Endometrial microvascular endothelial cells (primary cell): ENCODE data around the gene CREB3L2. TPM values are rescaled to one million over a fixed set of nuclear protein-coding genes. Genes with fewer than 3 reads are reported as not detected.
"Not testable (repeated sequence)": the region's sequence is repeated elsewhere in the genome, so short reads cannot be mapped to it uniquely, and the experiment has no call there.

Experiments
- in situ Hi-C: cut with HindIII; loops from 2 replicates; pipeline ENCODE4 v1.10.0; 2017; ENCODE audit warnings: low sequenced_read_pairs, low pct_unique_long_range_greater_than_20kb; ENCODE audit errors: inconsistent ontology term
- total RNA-seq: library from RNA; depleted of rRNA; stranded (reverse); fragments of >200 nt; gene quantifications from one replicate; pipeline ENCODE4 v1.2.3, GENCODE V29; 2015; ENCODE audit errors: inconsistent ontology term

The CREB3L2 gene
- total RNA-seq, 1 donor from 2014 or later = 38.9 TPM

DNA sequence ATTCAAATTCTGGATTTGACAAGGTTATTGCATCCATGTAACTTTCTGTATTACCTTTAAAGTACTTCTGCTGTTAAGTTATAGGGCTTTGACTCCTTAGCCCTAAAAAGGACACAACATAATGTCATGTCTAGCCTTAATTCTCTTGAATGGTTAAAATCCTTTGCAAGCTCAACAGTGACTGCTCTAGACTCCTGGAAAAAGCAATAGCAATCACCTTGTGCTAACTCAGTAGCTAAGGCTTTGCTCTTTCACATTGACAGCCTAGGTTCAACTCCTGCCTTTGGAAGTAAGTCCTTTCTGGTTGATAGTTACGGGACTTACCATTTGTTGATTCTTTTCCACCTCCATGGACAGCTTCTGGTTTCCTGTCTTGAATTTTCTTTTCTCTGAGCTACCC lies 16.1 kb upstream of the CREB3L2 start:
- in situ Hi-C loops = no loop called here

DNA sequence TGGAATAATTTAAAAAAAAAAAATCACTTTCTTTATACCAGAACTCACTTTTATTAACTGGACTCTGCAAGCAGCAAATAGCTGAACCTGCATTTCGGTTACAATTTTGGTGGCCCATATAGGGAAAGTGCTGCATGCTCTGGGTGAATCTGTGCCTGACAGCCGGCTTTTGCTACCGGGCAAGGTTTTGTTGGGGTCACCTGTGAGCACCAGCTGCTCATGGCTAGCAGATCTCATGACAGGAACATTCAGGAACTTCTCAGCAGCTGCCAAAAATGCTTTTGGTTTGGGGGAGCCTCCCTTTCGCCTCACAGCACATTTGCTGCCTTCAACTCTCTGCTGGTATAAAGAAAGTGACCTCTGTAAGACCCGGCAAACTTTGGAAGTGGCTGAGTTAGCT lies 13.2 kb upstream of the CREB3L2 start:
- in situ Hi-C loops = no loop called here

DNA sequence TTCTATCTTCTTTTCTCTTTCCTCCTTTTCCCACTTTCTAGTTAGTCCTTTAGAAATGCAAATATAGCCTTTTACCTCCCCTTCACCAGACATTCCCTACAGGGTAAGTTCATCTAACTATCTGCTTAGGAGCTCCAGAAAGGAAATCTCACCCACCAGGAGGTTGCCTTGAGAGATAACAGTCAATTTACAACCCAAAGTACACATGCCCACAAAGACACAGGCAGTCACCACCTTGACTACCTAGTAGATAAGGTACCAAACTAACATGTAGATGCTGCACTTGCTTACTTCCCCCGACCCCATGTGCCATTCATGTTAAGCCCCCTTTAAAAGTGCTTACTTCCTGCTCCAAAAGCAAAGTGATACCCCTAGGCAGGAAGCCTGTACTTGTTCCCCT lies 12.8 kb upstream of the CREB3L2 start:
- in situ Hi-C loops = no loop called here

DNA sequence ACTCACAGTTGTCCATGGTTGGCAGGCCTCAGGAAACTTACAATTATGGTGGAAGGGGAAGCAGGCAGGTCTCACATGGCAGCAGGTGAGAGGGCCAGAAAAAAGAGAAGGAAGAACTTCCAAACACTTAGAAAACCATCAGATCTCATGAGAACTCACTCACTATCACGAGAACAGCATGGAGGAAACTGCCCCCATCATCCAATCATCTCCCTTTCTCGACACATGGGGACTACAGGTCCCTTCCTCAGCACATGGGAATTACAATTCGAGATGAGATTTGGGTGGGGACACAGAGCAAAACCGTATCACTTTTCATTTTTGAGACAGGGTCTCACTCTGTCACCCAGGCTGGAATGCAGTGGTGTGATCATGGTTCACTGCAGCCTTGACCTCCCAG lies 12.3 kb upstream of the CREB3L2 start:
- in situ Hi-C loops = not testable (repeated sequence)

DNA sequence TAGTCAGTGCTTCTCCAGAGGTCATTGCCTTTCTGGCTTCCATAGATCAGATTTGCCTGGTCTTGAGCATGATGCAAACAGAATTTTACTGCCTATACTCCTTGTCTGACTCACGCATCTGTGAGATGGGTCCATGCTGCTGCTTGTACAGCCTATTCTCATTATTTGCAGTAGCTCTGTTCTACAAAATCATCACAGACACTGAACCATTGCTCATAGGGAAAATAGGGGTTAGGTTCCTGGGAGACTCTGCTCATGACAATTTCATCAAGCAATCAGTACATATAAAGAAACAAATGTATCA lies 7.4 kb upstream of the CREB3L2 start:
- in situ Hi-C loops = no loop called here

DNA sequence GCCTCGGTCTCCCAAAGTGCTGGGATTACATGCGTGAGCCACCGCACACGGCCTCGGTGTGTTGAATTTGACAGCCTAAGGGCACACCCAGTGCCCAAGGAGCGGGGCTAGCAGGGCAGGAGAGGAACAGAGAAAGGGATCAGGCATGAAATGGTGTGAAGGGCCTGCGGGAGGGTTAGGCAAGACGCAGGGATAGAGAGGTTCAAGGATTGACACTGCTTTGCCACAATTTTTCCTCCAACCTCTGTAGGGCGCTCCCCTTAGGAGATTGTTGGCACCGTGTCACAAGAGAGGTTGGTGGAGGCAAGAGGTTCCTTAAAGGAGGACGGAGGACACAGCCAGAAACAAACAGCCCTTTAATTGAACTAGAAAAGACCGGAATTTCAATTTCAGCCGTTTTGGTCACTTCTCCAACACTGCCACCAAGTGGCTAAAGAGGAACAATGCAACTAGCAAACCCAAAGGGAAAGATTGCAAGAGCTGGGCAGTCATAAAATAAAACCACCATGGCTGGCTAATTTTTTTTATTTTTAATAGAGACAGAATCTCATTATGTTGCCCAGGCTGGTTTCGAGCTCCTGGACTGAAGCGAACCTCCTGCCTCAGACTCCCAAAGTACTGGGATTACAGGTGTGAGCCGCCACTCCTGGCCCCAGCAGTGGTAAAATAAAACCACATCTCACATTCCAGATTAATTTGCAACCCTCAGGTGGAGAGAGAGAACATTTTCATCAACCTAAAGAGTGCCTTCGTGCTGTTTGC lies 6.9 kb upstream of the CREB3L2 start:
- in situ Hi-C loops = no loop called here

DNA sequence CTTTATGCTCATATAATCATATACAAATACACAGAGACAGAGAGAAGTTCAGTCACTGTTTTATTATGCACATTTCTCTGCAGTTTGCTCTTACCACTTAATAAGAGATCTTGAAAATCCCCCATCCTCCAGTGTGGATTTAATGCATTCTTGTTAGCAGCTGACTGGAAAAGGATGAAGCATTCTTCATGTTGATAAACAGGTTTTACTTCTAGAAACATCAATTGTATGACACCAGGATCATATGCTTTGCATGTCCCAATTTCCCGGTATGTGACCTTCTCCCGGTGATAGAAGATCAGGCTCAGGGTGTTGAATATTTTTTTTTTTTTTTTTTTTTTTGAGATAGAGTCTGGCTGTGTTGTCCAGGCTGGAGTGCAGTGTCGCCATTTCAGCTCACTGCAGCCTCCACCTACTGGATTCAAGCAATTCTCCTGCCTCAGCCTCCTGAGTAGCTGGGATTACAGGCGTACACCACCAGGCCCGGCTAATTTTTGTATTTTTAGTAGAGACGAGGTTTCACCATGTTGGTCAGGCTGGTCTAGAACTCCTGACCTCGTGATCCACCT lies 6.2 kb upstream of the CREB3L2 start:
- in situ Hi-C loops = no loop called here

DNA sequence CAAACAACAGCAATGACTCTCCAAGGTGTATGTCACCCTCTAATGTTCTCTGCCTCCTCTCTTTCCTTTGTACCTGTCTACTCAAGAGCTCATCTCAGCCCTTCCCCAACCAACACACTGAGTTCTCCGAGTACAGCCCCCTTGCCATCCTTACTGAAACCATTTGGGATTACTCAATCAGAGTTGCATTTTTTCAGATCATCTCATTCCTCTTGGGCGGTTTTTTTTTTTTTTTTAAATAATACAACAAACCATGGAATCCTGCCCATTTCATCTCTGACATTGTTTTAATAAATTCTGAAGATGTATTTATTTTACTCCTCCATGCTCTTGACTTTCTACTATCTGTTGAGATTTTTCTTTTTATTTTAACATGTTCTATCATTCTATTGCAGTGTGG lies 4.2 kb upstream of the CREB3L2 start:
- in situ Hi-C loops = no loop called here

DNA sequence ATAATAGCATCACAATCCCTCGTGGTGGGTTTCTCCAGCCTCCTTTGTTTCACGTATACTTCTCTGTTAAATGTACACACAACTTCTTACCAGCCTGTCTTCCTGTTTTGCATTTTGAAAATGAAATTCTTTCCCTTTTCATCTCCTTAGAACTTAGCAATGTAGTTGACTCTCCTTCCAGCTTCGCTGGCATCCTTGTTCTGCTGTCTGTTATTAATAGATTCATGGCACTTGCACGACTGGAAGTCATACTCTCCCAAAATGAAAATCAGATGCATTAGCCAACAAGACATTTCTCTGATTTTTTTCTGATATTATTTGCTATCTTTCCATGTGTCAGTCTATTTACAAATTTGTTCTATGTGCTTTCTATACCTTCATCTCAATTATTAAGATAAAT lies 3.0 kb upstream of the CREB3L2 start:
- in situ Hi-C loops = no loop called here

DNA sequence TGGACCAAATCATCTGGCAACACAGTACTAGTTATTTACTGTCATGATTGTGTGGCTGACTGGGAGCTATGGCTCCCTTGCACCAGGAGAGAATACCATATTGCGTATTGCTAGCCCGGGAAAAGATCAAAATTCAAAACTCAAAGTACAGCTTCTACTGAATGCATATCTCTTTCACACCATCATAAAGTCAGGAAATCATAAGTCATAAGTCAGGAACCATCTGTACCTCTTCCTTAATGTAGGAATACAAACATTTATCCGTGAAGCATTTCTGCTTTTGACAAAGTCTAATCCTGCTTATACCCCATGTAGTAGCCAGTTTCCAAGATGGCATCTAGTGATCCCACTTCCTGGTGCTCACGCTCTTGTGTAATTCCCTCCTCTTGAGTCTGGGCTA lies 2.2 kb upstream of the CREB3L2 start:
- in situ Hi-C loops = no loop called here

DNA sequence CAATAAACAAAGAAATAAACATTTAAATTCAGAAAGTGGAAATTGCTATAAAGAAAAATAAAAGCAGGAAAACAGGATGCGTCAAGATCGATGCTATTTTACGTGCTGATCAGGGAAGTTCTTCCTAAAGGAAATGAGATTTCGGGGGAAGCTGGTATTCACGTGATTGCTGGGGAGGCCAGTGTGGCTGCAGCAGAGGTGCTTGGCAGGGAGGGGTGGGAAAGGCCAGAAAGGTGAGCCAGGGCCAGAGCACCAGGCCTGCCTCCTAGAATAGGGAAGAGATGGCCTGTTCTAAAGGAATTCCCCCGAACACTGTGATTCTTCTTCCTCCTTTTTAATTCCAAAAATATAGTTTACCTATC lies 923 bp upstream of the CREB3L2 start:
- in situ Hi-C loops = no loop called here

DNA sequence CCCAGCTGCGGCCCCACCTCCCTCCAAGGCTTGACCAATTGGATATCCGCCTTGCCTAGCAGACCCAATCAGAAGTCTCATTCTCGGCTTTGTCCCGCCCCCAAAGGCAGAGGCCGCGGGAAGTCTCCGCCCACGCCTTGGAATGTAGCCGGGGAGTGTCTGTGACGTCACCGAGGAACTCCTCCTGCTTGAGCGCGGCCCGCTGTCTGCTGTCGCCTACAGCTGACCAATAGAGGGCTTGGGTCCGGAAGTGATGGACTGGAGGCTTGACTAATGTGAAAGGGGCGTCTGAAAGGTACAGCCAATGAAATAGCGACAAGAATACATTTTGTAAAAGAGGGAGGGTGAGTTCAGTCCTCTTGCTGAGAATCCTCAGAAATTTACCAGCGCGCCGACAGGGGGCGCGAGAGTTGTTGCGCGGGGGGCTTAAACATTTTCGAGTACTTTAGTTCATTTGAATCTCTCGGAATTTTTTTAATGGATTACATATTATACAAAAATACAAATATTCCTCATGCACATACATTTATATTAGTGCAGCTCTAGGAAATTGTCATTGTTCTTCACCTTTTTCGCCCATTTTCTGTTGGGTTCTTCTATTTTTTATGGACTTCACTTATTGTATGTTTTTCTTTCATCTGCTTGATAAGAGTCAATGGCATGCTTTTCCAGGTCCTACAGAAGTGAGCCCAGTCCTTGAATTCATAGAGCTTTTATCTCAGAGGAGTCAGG lies 376 bp upstream of the CREB3L2 start:
- in situ Hi-C loops = no loop called here

DNA sequence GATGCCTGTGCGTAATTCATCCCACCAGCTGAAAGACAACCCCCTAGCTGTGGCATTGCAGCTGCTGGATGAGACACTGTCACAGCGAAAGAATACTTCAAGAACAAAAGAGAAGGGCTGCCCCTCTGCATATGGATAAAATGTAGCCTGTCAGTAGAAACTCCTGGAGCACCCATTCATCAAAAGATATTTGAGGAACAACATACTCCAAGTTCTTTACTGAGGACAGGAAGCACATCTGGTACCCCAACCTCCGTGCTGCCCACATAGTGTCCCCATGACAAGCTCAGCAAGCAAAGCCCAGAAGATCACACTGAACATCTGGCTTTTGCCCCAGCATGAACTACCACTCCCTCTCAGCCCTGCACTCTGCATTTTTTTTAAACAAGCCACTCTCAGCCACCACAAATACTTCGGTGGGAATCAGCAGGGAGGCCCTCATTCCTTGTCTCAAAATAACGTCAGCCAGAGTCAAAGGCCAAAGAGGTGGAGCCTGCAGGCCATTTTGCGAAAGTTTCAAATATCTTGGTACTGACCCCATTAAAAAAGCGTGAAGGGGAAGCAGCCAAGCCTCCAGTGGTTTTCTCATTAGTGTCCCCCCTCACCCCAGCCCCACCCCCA lies 1.7 kb downstream of the CREB3L2 start:
- in situ Hi-C loops = no loop called here

DNA sequence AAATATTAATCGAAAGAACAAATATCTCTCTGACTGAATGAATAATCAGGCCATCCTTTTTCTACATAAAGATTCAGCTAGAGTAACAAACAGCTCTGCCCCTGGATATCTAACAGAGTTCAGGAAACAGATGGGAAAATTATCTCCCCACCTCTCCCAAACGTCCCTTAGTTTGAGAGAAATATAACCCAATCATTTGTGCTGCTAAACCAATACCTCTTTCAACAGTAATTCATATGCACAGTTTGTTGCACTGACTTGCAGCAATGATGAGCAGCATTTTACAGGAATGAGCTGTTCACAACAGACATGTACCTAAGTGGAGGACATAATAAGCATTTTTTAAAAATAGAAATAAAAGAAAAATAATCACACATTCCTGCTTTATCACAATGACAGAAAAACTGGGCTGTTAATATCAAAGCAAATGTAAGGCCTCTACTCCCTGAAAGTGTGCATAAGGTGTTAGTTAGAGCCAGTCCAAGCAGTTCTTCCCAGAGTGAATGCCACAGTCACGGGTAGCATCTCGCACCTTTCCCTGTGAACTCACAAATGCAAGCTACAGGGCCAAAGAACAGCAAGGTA lies 2.3 kb downstream of the CREB3L2 start:
- in situ Hi-C loops = loop anchor here (10.0 kb wide), 1 partner anchor 55 kb away; no protein-coding TSS in a partner anchor

DNA sequence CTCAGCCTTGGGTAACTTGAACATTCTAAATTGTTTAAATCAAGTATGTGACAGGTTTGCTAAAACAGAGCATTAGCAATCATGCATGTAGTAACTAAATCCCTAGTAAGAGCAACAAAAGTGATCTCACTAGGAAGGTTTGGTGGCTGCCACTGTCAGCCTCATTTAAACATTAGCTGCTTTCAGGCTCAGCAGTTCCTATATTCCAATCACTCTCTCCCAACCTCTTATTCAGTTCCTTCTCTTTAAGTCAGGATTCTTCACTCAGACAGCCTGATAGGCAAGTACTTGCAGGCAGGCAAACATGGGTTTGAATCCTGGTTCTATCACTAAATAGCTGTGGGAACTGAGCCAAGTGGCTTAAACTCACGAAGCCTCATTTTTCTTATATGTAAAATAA lies 3.6 kb downstream of the CREB3L2 start:
- in situ Hi-C loops = loop anchor here (10.0 kb wide), 1 partner anchor 53 kb away; no protein-coding TSS in a partner anchor

DNA sequence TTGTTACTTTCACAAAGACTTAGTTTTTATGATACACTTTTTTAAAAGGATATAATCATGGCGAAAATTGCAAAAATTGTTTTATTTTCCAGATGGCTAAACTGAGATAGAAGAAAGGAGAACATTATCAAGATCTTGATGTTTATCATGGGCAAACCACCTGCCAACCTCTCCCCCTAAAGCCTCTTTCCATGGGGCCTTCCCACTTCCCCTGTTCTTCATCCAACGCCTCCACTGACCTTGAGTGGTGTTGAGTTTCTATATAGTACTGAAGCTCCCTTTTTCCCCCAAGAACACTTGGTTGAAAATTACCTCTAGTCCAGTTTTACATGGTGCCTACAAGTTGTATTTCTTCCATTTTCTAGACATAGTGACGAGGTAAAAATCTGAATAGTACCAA lies 5.0 kb downstream of the CREB3L2 start:
- in situ Hi-C loops = loop anchor here (10.0 kb wide), 1 partner anchor 52 kb away; no protein-coding TSS in a partner anchor

DNA sequence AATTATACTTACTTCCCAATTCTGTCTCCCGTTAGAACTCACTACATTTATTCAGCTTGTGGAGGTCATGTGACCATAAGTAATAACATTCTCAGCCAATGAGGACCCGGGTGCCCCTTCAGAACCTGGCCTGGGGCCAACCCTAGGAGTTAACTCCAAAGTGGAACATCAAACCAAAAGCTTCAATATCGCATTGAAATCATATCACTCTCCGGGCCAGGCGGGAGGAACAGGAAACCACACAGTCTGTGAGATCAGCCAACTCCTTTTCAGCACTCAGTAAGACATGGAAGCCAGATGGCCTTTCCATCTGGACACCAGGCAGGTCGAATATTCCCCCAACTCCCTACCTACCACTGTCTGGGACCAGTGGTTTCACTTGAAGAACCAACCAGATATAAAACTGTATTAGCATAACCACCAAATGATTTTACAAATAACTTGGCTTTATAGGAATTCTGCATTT lies 5.5 kb downstream of the CREB3L2 start:
- in situ Hi-C loops = loop anchor here (10.0 kb wide), 1 partner anchor 52 kb away; no protein-coding TSS in a partner anchor

DNA sequence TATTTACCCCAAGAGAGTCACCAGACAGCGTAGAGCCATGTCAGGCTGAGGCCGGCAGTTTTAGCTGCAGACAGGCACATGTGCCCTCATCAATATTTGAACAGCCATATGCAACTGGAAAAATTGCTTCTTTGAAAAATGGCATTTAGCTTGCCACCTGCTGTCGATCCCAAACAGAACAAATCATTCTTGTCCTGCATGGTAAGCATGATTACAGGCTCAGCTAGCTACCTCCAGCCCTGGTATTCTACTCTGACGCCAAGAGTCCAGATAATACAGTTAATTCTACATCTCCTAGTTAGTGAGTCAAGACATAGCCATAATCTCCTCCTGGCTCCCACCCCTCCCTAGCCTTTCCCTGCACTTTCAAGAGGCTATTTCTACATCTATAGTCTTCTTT lies 7.7 kb downstream of the CREB3L2 start:
- in situ Hi-C loops = loop anchor here (10.0 kb wide), 1 partner anchor 49 kb away; no protein-coding TSS in a partner anchor

DNA sequence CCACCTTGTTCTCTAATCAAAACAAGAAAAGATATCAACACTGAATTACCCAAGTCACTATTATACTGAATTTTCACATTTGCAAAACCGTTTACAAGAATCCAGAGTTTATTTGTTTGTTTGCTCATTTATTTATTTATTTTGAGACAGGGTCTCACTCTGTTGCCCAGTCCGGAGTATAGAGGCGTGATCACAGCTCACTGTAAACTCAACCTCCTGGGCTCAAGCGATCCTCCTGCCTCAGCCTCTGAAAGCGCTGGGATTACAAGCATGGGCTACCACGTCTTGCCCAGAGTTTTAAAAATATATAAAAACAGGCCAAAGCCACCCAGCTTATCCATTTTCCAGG lies 8.5 kb downstream of the CREB3L2 start:
- in situ Hi-C loops = loop anchor here (10.0 kb wide), 1 partner anchor 49 kb away; no protein-coding TSS in a partner anchor
